Stimulated activated CD8-positive, alpha-beta memory T cell treated with anti-CD3 and anti-CD28 coated beads, Interleukin-15, amount 100 ng/mL, for 24 hours (primary cell): ENCODE measurements around the gene PLA2G10.
"Not testable (repeated sequence)": the region's sequence is repeated elsewhere in the genome, so short reads cannot be mapped to it uniquely, and the experiment has no call there.

Experiments
- DNase-seq: peaks from one replicate; pipeline ENCODE4 v3.0.0-alpha.2; 2020; ENCODE audit warnings: low read depth

The PLA2G10 gene

GRCh38 chr16:14694129-14694528 is at the start of gene PLA2G10:
Gene PLA2G10, minus strand, starts transcription at chr16:14694308. Its CDS starts 79 bp downstream, at chr16:14694229.
- DNase-seq, result not testable (repeated sequence)

GRCh38 chr16:14742273-14743128 is 48.4 kb upstream of the PLA2G10 start, which contains the start of gene NPIPA2:
Gene NPIPA2, plus strand, starts transcription at chr16:14742533. Its CDS starts 5,533 bp downstream, at chr16:14748066.
- not testable (repeated sequence) for DNase-seq

- DNase-seq, result not testable (repeated sequence)
Measured at GRCh38 chr16:14741794-14742193, 47.7 kb upstream of the PLA2G10 start.

- DNase-seq, result not testable (repeated sequence)
Measured at GRCh38 chr16:14740832-14741385, 46.8 kb upstream of the PLA2G10 start.

GRCh38 chr16:14733233-14733632 is 39.1 kb upstream of the PLA2G10 start:
- DNase-seq, result not testable (repeated sequence)

- not testable (repeated sequence) for DNase-seq
Measured at GRCh38 chr16:14703156-14704011, 9.3 kb upstream of the PLA2G10 start, which contains the start of gene NPIPA3. Gene NPIPA3, plus strand, starts transcription at chr16:14703411. Its CDS starts 5,533 bp downstream, at chr16:14708944.

- not testable (repeated sequence) for DNase-seq
Measured at GRCh38 chr16:14702672-14703071, 8.6 kb upstream of the PLA2G10 start.

- not testable (repeated sequence) for DNase-seq
Measured at GRCh38 chr16:14701859-14702258, 7.8 kb upstream of the PLA2G10 start.

GRCh38 chr16:14685870-14686793 is 8.0 kb downstream of the PLA2G10 start:
- not testable (repeated sequence) for DNase-seq

- DNase-seq, result no peak
Measured at GRCh38 chr16:14682121-14682520, 12.0 kb downstream of the PLA2G10 start.

- DNase-seq, result no peak
Measured at GRCh38 chr16:14681115-14681514, 13.0 kb downstream of the PLA2G10 start.

GRCh38 chr16:14680396-14680795 is 13.7 kb downstream of the PLA2G10 start:
- DNase-seq, result not testable (repeated sequence)

- no peak for DNase-seq
Measured at GRCh38 chr16:14678748-14679497, 15.2 kb downstream of the PLA2G10 start.

GRCh38 chr16:14677627-14678026 is 16.5 kb downstream of the PLA2G10 start:
- no peak for DNase-seq

- no peak for DNase-seq
Measured at GRCh38 chr16:14676633-14677032, 17.5 kb downstream of the PLA2G10 start.

- DNase-seq, result no peak
Measured at GRCh38 chr16:14672403-14672971, 21.6 kb downstream of the PLA2G10 start.

GRCh38 chr16:14669776-14670175 is 24.3 kb downstream of the PLA2G10 start:
- DNase-seq, result no peak

GRCh38 chr16:14668556-14669223 is 25.4 kb downstream of the PLA2G10 start:
- no peak for DNase-seq
